IMR-90 (cell line): ENCODE measurements around the gene LPO. TPM values are rescaled to one million over a fixed set of nuclear protein-coding genes. Genes with fewer than 3 reads are reported as not detected.

Experiments used
- ATAC-seq: fragments of 200-7000 bp; cut with Tn5 transposase; 2 replicates; pipeline ENCODE4 v1.9.1; 2020; ENCODE audit warnings: low read depth, mild to moderate bottlenecking, moderate library complexity
- BruUV-seq: library from RNA; stranded (reverse); fragments of 400-500 nt; replicated peaks from 2 replicates; lab custom pipeline; 2021; lab: Mats Ljungman, UMichigan
- CTCF ChIA-PET: fragments of 300-600 bp; formaldehyde crosslinking; extraction: SDS; loops from one replicate; lab custom pipeline; 2021; ENCODE audit warnings: antibody characterized with exemption; lab: Yijun Ruan, JAX
- POLR2A ChIA-PET: fragments of 300-600 bp; sonication (Branson Sonifier 250); formaldehyde crosslinking; loops from one replicate; lab custom pipeline; 2022; ENCODE audit warnings: antibody characterized with exemption; ENCODE audit not compliant: unreplicated experiment; lab: Charles Lee
- DNase-seq: peaks from one replicate; pipeline ENCODE4 v3.0.0; 2013
- H2AFZ ChIP-seq: replicated peaks from 2 replicates; pipeline ENCODE3; 2013; ENCODE audit warnings: low read length, mild to moderate bottlenecking; ENCODE audit not compliant: poor library complexity
- H2AK5ac ChIP-seq: 2 replicates; pipeline ENCODE4 v1.6.1; 2013; ENCODE audit warnings: low read depth, low read length, inconsistent platforms
- H2AK9ac ChIP-seq: replicated peaks from 2 replicates; pipeline ENCODE3; 2013; ENCODE audit warnings: mild to moderate bottlenecking, low read depth, low read length, moderate library complexity; ENCODE audit not compliant: poor library complexity
- H2BK120ac ChIP-seq: 2 replicates; pipeline ENCODE4 v1.6.1; 2013; ENCODE audit warnings: low read depth, low read length, inconsistent platforms
- H2BK15ac ChIP-seq: 3 replicates; pipeline ENCODE4 v1.6.1; 2013; ENCODE audit warnings: low read depth, low read length, inconsistent platforms
- H2BK20ac ChIP-seq: 2 replicates; pipeline ENCODE4 v1.6.1; 2013; ENCODE audit warnings: low read depth, mild to moderate bottlenecking, inconsistent platforms, low read length, moderate library complexity
- H2BK5ac ChIP-seq: 2 replicates; pipeline ENCODE4 v1.6.1; 2013; ENCODE audit warnings: mild to moderate bottlenecking, low read depth, low read length, inconsistent platforms; ENCODE audit not compliant: poor library complexity, severe bottlenecking
- H3K14ac ChIP-seq: replicated peaks from 2 replicates; pipeline ENCODE4 v1.6.1; 2013; ENCODE audit warnings: low read depth, low read length, inconsistent platforms
- H3K18ac ChIP-seq: 2 replicates; pipeline ENCODE4 v1.6.1; 2013; ENCODE audit warnings: low read depth, low read length, control low read depth
- H3K23ac ChIP-seq: 2 replicates; pipeline ENCODE4 v1.6.1; 2013; ENCODE audit warnings: low read depth, low read length, inconsistent platforms
- H3K27ac ChIP-seq: 2 replicates; pipeline ENCODE4 v1.5.1; 2013; ENCODE audit warnings: mild to moderate bottlenecking, control low read depth, low read length; ENCODE audit not compliant: insufficient read depth
- H3K27me3 ChIP-seq: 2 replicates; pipeline ENCODE4 v1.6.1; 2013; ENCODE audit warnings: low read length; ENCODE audit not compliant: control insufficient read depth, insufficient read depth
- H3K36me3 ChIP-seq: 2 replicates; pipeline ENCODE4 v1.6.1; 2013; ENCODE audit warnings: low read length, mixed read lengths; ENCODE audit not compliant: control insufficient read depth, insufficient read depth
- H3K4ac ChIP-seq: 2 replicates; pipeline ENCODE4 v1.6.1; 2013; ENCODE audit warnings: low read depth, low read length, inconsistent platforms
- H3K4me1 ChIP-seq: 2 replicates; pipeline ENCODE4 v1.6.1; 2013; ENCODE audit warnings: low read length, mixed read lengths; ENCODE audit not compliant: control insufficient read depth, insufficient read depth
- H3K4me2 ChIP-seq: 2 replicates; pipeline ENCODE4 v1.6.1; 2013; ENCODE audit warnings: low read depth, mild to moderate bottlenecking, control low read depth, low read length, moderate library complexity
- H3K4me3 ChIP-seq: 2 replicates; pipeline ENCODE4 v1.5.1; 2013; ENCODE audit warnings: low read depth, mild to moderate bottlenecking, control low read depth, low read length, moderate library complexity; ENCODE audit not compliant: insufficient read depth
- H3K56ac ChIP-seq: 2 replicates; pipeline ENCODE4 v1.6.1; 2013; ENCODE audit warnings: low read length, inconsistent platforms; ENCODE audit not compliant: insufficient read depth; ENCODE audit errors: extremely low read depth
- H3K79me1 ChIP-seq, 2 experiments: 2 replicates each; pipeline ENCODE4 v1.6.1; 2013; ENCODE audit warnings: low read length in 2 of 2, inconsistent platforms in 1 of 2, low read depth in 1 of 2
- H3K9ac ChIP-seq: 2 replicates; pipeline ENCODE4 v1.6.1; 2013; ENCODE audit warnings: low read depth, low read length, control low read depth
- H3K9me1 ChIP-seq: 2 replicates; pipeline ENCODE4 v1.6.1; 2013; ENCODE audit warnings: low read length, inconsistent platforms; ENCODE audit not compliant: insufficient read depth
- H3K9me3 ChIP-seq: 2 replicates; pipeline ENCODE4 v1.6.1; 2013; ENCODE audit warnings: low read length; ENCODE audit not compliant: control insufficient read depth, insufficient read depth
- H4K20me1 ChIP-seq: 2 replicates; pipeline ENCODE4 v1.6.1; 2013; ENCODE audit warnings: low read length, inconsistent platforms; ENCODE audit not compliant: insufficient read depth
- H4K5ac ChIP-seq: 2 replicates; pipeline ENCODE4 v1.6.1; 2013; ENCODE audit warnings: mild to moderate bottlenecking, low read depth, low read length, control low read depth
- H4K8ac ChIP-seq, 2 experiments: 2 replicates each; pipeline ENCODE4 v1.6.1; 2013; ENCODE audit warnings: low read depth in 2 of 2, low read length in 2 of 2, control low read depth in 1 of 2, inconsistent platforms in 1 of 2
- H4K91ac ChIP-seq: 2 replicates; pipeline ENCODE4 v1.6.1; 2013; ENCODE audit warnings: low read depth, low read length, inconsistent platforms; ENCODE audit not compliant: insufficient read depth
- BHLHE40 ChIP-seq: fragments of 150-350 bp; IDR thresholded peaks from 2 replicates; pipeline ENCODE4 v1.6.1; 2016; ENCODE audit warnings: mild to moderate bottlenecking, low read depth, low read length
- CEBPB ChIP-seq: IDR thresholded peaks from 2 replicates; pipeline ENCODE4 v1.6.1; 2012; ENCODE audit warnings: low read depth, low read length, improper control_type of control experiment
- CHD1 ChIP-seq: IDR thresholded peaks from 2 replicates; pipeline ENCODE4 v1.6.1; 2012; ENCODE audit warnings: low read depth, low read length, improper control_type of control experiment
- CTCF ChIP-seq: conservative IDR thresholded peaks from 2 replicates; pipeline ENCODE4 v1.5.1; 2012; ENCODE audit warnings: mild to moderate bottlenecking, low read depth, low read length, improper control_type of control experiment
- ELK1 ChIP-seq: fragments of 150-350 bp; IDR thresholded peaks from 2 replicates; pipeline ENCODE4 v1.6.1; 2016; ENCODE audit warnings: low read depth, mild to moderate bottlenecking, low read length, moderate library complexity, borderline replicate concordance
- FOS ChIP-seq: fragments of 150-350 bp; IDR thresholded peaks from 2 replicates; pipeline ENCODE4 v1.6.1; 2016; ENCODE audit warnings: low read depth, low read length
- MAFK ChIP-seq: IDR thresholded peaks from 2 replicates; pipeline ENCODE4 v1.6.1; 2012; ENCODE audit warnings: low read depth, low read length, improper control_type of control experiment
- MAZ ChIP-seq: IDR thresholded peaks from 2 replicates; pipeline ENCODE4 v1.6.1; 2012; ENCODE audit warnings: low read depth, mild to moderate bottlenecking, low read length, improper control_type of control experiment, moderate library complexity, borderline replicate concordance
- MXI1 ChIP-seq: IDR thresholded peaks from 2 replicates; pipeline ENCODE4 v1.6.1; 2012; ENCODE audit warnings: low read depth, mild to moderate bottlenecking, low read length, moderate library complexity, borderline replicate concordance
- NFE2L2 ChIP-seq: fragments of 150-350 bp; IDR thresholded peaks from 2 replicates; pipeline ENCODE4 v1.6.1; 2016; ENCODE audit warnings: low read depth, mild to moderate bottlenecking, low read length
- POLR2A ChIP-seq: IDR thresholded peaks from 2 replicates; pipeline ENCODE4 v1.6.1; 2012; ENCODE audit warnings: mild to moderate bottlenecking, low read depth, low read length
- RAD21 ChIP-seq: IDR thresholded peaks from 2 replicates; pipeline ENCODE4 v1.6.1; 2012; ENCODE audit warnings: low read length, improper control_type of control experiment
- RCOR1 ChIP-seq: IDR thresholded peaks from 2 replicates; pipeline ENCODE4 v1.6.1; 2012; ENCODE audit warnings: mild to moderate bottlenecking, low read length, improper control_type of control experiment; ENCODE audit not compliant: insufficient replicate concordance
- RFX5 ChIP-seq: IDR thresholded peaks from 2 replicates; pipeline ENCODE4 v1.8.0; 2012; ENCODE audit warnings: low read depth, mild to moderate bottlenecking, low read length, moderate library complexity
- SMC3 ChIP-seq: fragments of 150-350 bp; IDR thresholded peaks from 2 replicates; pipeline ENCODE4 v1.6.1; 2016; ENCODE audit warnings: low read depth, mild to moderate bottlenecking, antibody characterized with exemption, low read length, moderate library complexity
- USF2 ChIP-seq: fragments of 150-350 bp; IDR thresholded peaks from 2 replicates; pipeline ENCODE4 v1.6.1; 2017; ENCODE audit warnings: mild to moderate bottlenecking, antibody characterized with exemption, low read length, low read depth
- WGBS, 2 experiments: methylation state at CpG; one replicate each; pipeline versions ENCODE4 v1.1.5 to v1.1.7; 2013; ENCODE audit warnings: missing lambda C conversion rate in 2 of 2; ENCODE audit not compliant: insufficient read length in 1 of 2; ENCODE audit errors: extremely low coverage in 2 of 2; 5-methylcytosine and 5-hydroxymethylcytosine counted together
- dilution Hi-C: fragments of 300-500 bp; cut with HindIII; formaldehyde crosslinking; loops from one replicate; pipeline ENCODE4 v1.14.3; 2018; ENCODE audit warnings: low sequenced_read_pairs; ENCODE audit not compliant: unreplicated experiment
- in situ Hi-C: fragments of 300-500 bp; cut with MboI; formaldehyde crosslinking; loops from 3 replicates; pipeline ENCODE4 v1.14.3; 2019; ENCODE audit warnings: low sequenced_read_pairs, inconsistent platforms, mixed read lengths
- intact Hi-C: fragments of 100-400 bp; cut with micrococcal nuclease; formaldehyde crosslinking; loops from 2 replicates; pipeline ENCODE4 v1.10.0; 2022
- polyA plus RNA-seq, 3 experiments: library from polyadenylated mRNA; depleted of rRNA; stranded (reverse); fragments of >200 nt; gene quantifications; 2 replicates each; pipeline ENCODE4 v1.2.3, GENCODE V29; 2012; ENCODE audit warnings: low replicate concordance in 1 of 3
- total RNA-seq: library from RNA; depleted of rRNA; stranded (reverse); fragments of >200 nt; gene quantifications from 2 replicates; pipeline ENCODE4 v1.2.3, GENCODE V29; 2012

LPO gene
- total and polyA plus RNA-seq, 2 of the 4 experiments (the other 2 are of a cell fraction): not detected

GRCh38 chr17:58282442-58282841, 44.1 kb downstream of the LPO start:
- dilution Hi-C loops (no loop called here), in situ Hi-C loops (no loop called here), intact Hi-C loops (no loop called here)
- H2BK20ac ChIP-seq: no peak overlapping the region
- no peak overlapping the region for H3K4me2 ChIP-seq
- H3K4me1 ChIP-seq: no peaks in the 10 kb centered on the region
- no peak overlapping the region for H2BK15ac ChIP-seq
- no peaks in the 10 kb centered on the region for H3K79me1 ChIP-seq
- no peak overlapping the region for H3K14ac ChIP-seq
- no CpG with 5 or more reads among the region's 6 CpGs for WGBS, 2 experiments
- H4K91ac ChIP-seq: no peak overlapping the region
- no peak overlapping the region for H2AFZ ChIP-seq
- ChIA-PET CTCF (no interaction called here), POLR2A (no interaction called here)
- H2AK9ac ChIP-seq: no peak overlapping the region
- TF ChIP-seq NFE2L2 (no peak), CHD1 (no peak), MAFK (no peak), BHLHE40 (no peak), RAD21 (no peak), ELK1 (no peak), RCOR1 (no peak), SMC3 (no peak), CTCF (no peak), RFX5 (no peak), CEBPB (no peak), MXI1 (no peak), USF2 (no peak), FOS (no peak), POLR2A (no peak), MAZ (no peak)
- H4K8ac ChIP-seq: no peak overlapping the region
- no peak overlapping the region for H4K5ac ChIP-seq
- H3K9me1 ChIP-seq: no peaks in the 10 kb centered on the region
- no peak overlapping the region for H3K23ac ChIP-seq
- H4K20me1 ChIP-seq: no peaks in the 10 kb centered on the region
- H2BK120ac ChIP-seq: no peak overlapping the region
- H3K9ac ChIP-seq: no peak overlapping the region
- DNase-seq (no peak), ATAC-seq (no peak)
- no peaks in the 10 kb centered on the region for H3K36me3 ChIP-seq
- H3K4me3 ChIP-seq: no peak overlapping the region
- no peak overlapping the region for H2BK5ac ChIP-seq
- H3K27me3 ChIP-seq: peaks cover 24% of the 10 kb centered on the region
- H3K56ac ChIP-seq: no peak overlapping the region
- no TSS peak for BruUV-seq
- no peaks in the 10 kb centered on the region for H3K9me3 ChIP-seq
- no peak overlapping the region for H3K4ac ChIP-seq
- H3K27ac ChIP-seq: no peak overlapping the region
- no peak overlapping the region for H2AK5ac ChIP-seq
- H3K18ac ChIP-seq: no peak overlapping the region
